IMR-90 (cell line): ENCODE results near the gene ACSF2. TPM values are rescaled to one million over a fixed set of nuclear protein-coding genes. Genes with fewer than 3 reads are reported as not detected.

Source experiments
- ATAC-seq: fragments of 200-7000 bp; cut with Tn5 transposase; 2 replicates; pipeline ENCODE4 v1.9.1; 2020; ENCODE audit warnings: low read depth, mild to moderate bottlenecking, moderate library complexity
- BruUV-seq: library from RNA; stranded (reverse); fragments of 400-500 nt; replicated peaks from 2 replicates; lab custom pipeline; 2021; lab: Mats Ljungman, UMichigan
- CTCF ChIA-PET: fragments of 300-600 bp; formaldehyde crosslinking; extraction: SDS; loops from one replicate; lab custom pipeline; 2021; ENCODE audit warnings: antibody characterized with exemption; lab: Yijun Ruan, JAX
- POLR2A ChIA-PET: fragments of 300-600 bp; sonication (Branson Sonifier 250); formaldehyde crosslinking; loops from one replicate; lab custom pipeline; 2022; ENCODE audit warnings: antibody characterized with exemption; ENCODE audit not compliant: unreplicated experiment; lab: Charles Lee
- DNase-seq: peaks from one replicate; pipeline ENCODE4 v3.0.0; 2013
- H2AFZ ChIP-seq: replicated peaks from 2 replicates; pipeline ENCODE3; 2013; ENCODE audit warnings: low read length, mild to moderate bottlenecking; ENCODE audit not compliant: poor library complexity
- H2AK5ac ChIP-seq: 2 replicates; pipeline ENCODE4 v1.6.1; 2013; ENCODE audit warnings: low read depth, low read length, inconsistent platforms
- H2AK9ac ChIP-seq: replicated peaks from 2 replicates; pipeline ENCODE3; 2013; ENCODE audit warnings: mild to moderate bottlenecking, low read depth, low read length, moderate library complexity; ENCODE audit not compliant: poor library complexity
- H2BK120ac ChIP-seq: 2 replicates; pipeline ENCODE4 v1.6.1; 2013; ENCODE audit warnings: low read depth, low read length, inconsistent platforms
- H2BK15ac ChIP-seq: 3 replicates; pipeline ENCODE4 v1.6.1; 2013; ENCODE audit warnings: low read depth, low read length, inconsistent platforms
- H2BK20ac ChIP-seq: 2 replicates; pipeline ENCODE4 v1.6.1; 2013; ENCODE audit warnings: low read depth, mild to moderate bottlenecking, inconsistent platforms, low read length, moderate library complexity
- H2BK5ac ChIP-seq: 2 replicates; pipeline ENCODE4 v1.6.1; 2013; ENCODE audit warnings: mild to moderate bottlenecking, low read depth, low read length, inconsistent platforms; ENCODE audit not compliant: poor library complexity, severe bottlenecking
- H3K14ac ChIP-seq: replicated peaks from 2 replicates; pipeline ENCODE4 v1.6.1; 2013; ENCODE audit warnings: low read depth, low read length, inconsistent platforms
- H3K18ac ChIP-seq: 2 replicates; pipeline ENCODE4 v1.6.1; 2013; ENCODE audit warnings: low read depth, low read length, control low read depth
- H3K23ac ChIP-seq: 2 replicates; pipeline ENCODE4 v1.6.1; 2013; ENCODE audit warnings: low read depth, low read length, inconsistent platforms
- H3K27ac ChIP-seq: 2 replicates; pipeline ENCODE4 v1.5.1; 2013; ENCODE audit warnings: mild to moderate bottlenecking, control low read depth, low read length; ENCODE audit not compliant: insufficient read depth
- H3K27me3 ChIP-seq: 2 replicates; pipeline ENCODE4 v1.6.1; 2013; ENCODE audit warnings: low read length; ENCODE audit not compliant: control insufficient read depth, insufficient read depth
- H3K36me3 ChIP-seq: 2 replicates; pipeline ENCODE4 v1.6.1; 2013; ENCODE audit warnings: low read length, mixed read lengths; ENCODE audit not compliant: control insufficient read depth, insufficient read depth
- H3K4ac ChIP-seq: 2 replicates; pipeline ENCODE4 v1.6.1; 2013; ENCODE audit warnings: low read depth, low read length, inconsistent platforms
- H3K4me1 ChIP-seq: 2 replicates; pipeline ENCODE4 v1.6.1; 2013; ENCODE audit warnings: low read length, mixed read lengths; ENCODE audit not compliant: control insufficient read depth, insufficient read depth
- H3K4me2 ChIP-seq: 2 replicates; pipeline ENCODE4 v1.6.1; 2013; ENCODE audit warnings: low read depth, mild to moderate bottlenecking, control low read depth, low read length, moderate library complexity
- H3K4me3 ChIP-seq: 2 replicates; pipeline ENCODE4 v1.5.1; 2013; ENCODE audit warnings: low read depth, mild to moderate bottlenecking, control low read depth, low read length, moderate library complexity; ENCODE audit not compliant: insufficient read depth
- H3K56ac ChIP-seq: 2 replicates; pipeline ENCODE4 v1.6.1; 2013; ENCODE audit warnings: low read length, inconsistent platforms; ENCODE audit not compliant: insufficient read depth; ENCODE audit errors: extremely low read depth
- H3K79me1 ChIP-seq, 2 experiments: 2 replicates each; pipeline ENCODE4 v1.6.1; 2013; ENCODE audit warnings: low read length in 2 of 2, inconsistent platforms in 1 of 2, low read depth in 1 of 2
- H3K9ac ChIP-seq: 2 replicates; pipeline ENCODE4 v1.6.1; 2013; ENCODE audit warnings: low read depth, low read length, control low read depth
- H3K9me1 ChIP-seq: 2 replicates; pipeline ENCODE4 v1.6.1; 2013; ENCODE audit warnings: low read length, inconsistent platforms; ENCODE audit not compliant: insufficient read depth
- H3K9me3 ChIP-seq: 2 replicates; pipeline ENCODE4 v1.6.1; 2013; ENCODE audit warnings: low read length; ENCODE audit not compliant: control insufficient read depth, insufficient read depth
- H4K20me1 ChIP-seq: 2 replicates; pipeline ENCODE4 v1.6.1; 2013; ENCODE audit warnings: low read length, inconsistent platforms; ENCODE audit not compliant: insufficient read depth
- H4K5ac ChIP-seq: 2 replicates; pipeline ENCODE4 v1.6.1; 2013; ENCODE audit warnings: mild to moderate bottlenecking, low read depth, low read length, control low read depth
- H4K8ac ChIP-seq, 2 experiments: 2 replicates each; pipeline ENCODE4 v1.6.1; 2013; ENCODE audit warnings: low read depth in 2 of 2, low read length in 2 of 2, control low read depth in 1 of 2, inconsistent platforms in 1 of 2
- H4K91ac ChIP-seq: 2 replicates; pipeline ENCODE4 v1.6.1; 2013; ENCODE audit warnings: low read depth, low read length, inconsistent platforms; ENCODE audit not compliant: insufficient read depth
- BHLHE40 ChIP-seq: fragments of 150-350 bp; IDR thresholded peaks from 2 replicates; pipeline ENCODE4 v1.6.1; 2016; ENCODE audit warnings: mild to moderate bottlenecking, low read depth, low read length
- ELK1 ChIP-seq: fragments of 150-350 bp; IDR thresholded peaks from 2 replicates; pipeline ENCODE4 v1.6.1; 2016; ENCODE audit warnings: low read depth, mild to moderate bottlenecking, low read length, moderate library complexity, borderline replicate concordance
- FOS ChIP-seq: fragments of 150-350 bp; IDR thresholded peaks from 2 replicates; pipeline ENCODE4 v1.6.1; 2016; ENCODE audit warnings: low read depth, low read length
- MAZ ChIP-seq: IDR thresholded peaks from 2 replicates; pipeline ENCODE4 v1.6.1; 2012; ENCODE audit warnings: low read depth, mild to moderate bottlenecking, low read length, improper control_type of control experiment, moderate library complexity, borderline replicate concordance
- NFE2L2 ChIP-seq: fragments of 150-350 bp; IDR thresholded peaks from 2 replicates; pipeline ENCODE4 v1.6.1; 2016; ENCODE audit warnings: low read depth, mild to moderate bottlenecking, low read length
- USF2 ChIP-seq: fragments of 150-350 bp; IDR thresholded peaks from 2 replicates; pipeline ENCODE4 v1.6.1; 2017; ENCODE audit warnings: mild to moderate bottlenecking, antibody characterized with exemption, low read length, low read depth
- WGBS, 2 experiments: methylation state at CpG; one replicate each; pipeline versions ENCODE4 v1.1.5 to v1.1.7; 2013; ENCODE audit warnings: missing lambda C conversion rate in 2 of 2; ENCODE audit not compliant: insufficient read length in 1 of 2; ENCODE audit errors: extremely low coverage in 2 of 2; 5-methylcytosine and 5-hydroxymethylcytosine counted together
- dilution Hi-C: fragments of 300-500 bp; cut with HindIII; formaldehyde crosslinking; loops from one replicate; pipeline ENCODE4 v1.14.3; 2018; ENCODE audit warnings: low sequenced_read_pairs; ENCODE audit not compliant: unreplicated experiment
- in situ Hi-C: fragments of 300-500 bp; cut with MboI; formaldehyde crosslinking; loops from 3 replicates; pipeline ENCODE4 v1.14.3; 2019; ENCODE audit warnings: low sequenced_read_pairs, inconsistent platforms, mixed read lengths
- intact Hi-C: fragments of 100-400 bp; cut with micrococcal nuclease; formaldehyde crosslinking; loops from 2 replicates; pipeline ENCODE4 v1.10.0; 2022
- polyA plus RNA-seq, 3 experiments: library from polyadenylated mRNA; depleted of rRNA; stranded (reverse); fragments of >200 nt; gene quantifications; 2 replicates each; pipeline ENCODE4 v1.2.3, GENCODE V29; 2012; ENCODE audit warnings: low replicate concordance in 1 of 3
- total RNA-seq: library from RNA; depleted of rRNA; stranded (reverse); fragments of >200 nt; gene quantifications from 2 replicates; pipeline ENCODE4 v1.2.3, GENCODE V29; 2012

ACSF2 gene
- total and polyA plus RNA-seq, 2 of the 4 experiments (the other 2 are of a cell fraction): 18.5 to 27.2 TPM

- Histone ChIP-seq H2AK5ac (peak overlapping the region; percentile 41; the same call in 1 of the 2 replicates), H2AFZ (peak overlapping the region; percentile 70), H3K36me3 (no peaks in the 10 kb centered on the region), H2BK120ac (peak overlapping the region; percentile 17; the same call in 1 of the 2 replicates), H2BK20ac (peak overlapping the region; percentile 44; the same call in 1 of the 2 replicates), H2BK5ac (peak overlapping the region; percentile 60), H3K14ac (0 out of 2 replicates have a peak overlapping the region, but pooled peaks have one; percentile 6), H3K4ac (peak overlapping the region; percentile 92; the same call in 1 of the 2 replicates), H4K5ac (no peak overlapping the region), H3K27me3 (no peaks in the 10 kb centered on the region), H3K9me1 (peaks cover 14% of the 10 kb centered on the region), H3K4me3 (no peak overlapping the region), H4K91ac (0 out of 2 replicates have a peak overlapping the region, but pooled peaks have one; percentile 0), H4K20me1 (no peaks in the 10 kb centered on the region), H3K9ac (no peak overlapping the region), H4K8ac (peak overlapping the region in 1 of 2 experiments; percentile 93; a peak in 3 of 4 replicates), H3K56ac (no peak overlapping the region), H2BK15ac (no peak overlapping the region; the same call in 2 of the 3 replicates), H3K27ac (peak overlapping the region; percentile 78; the same call in 1 of the 2 replicates), H3K23ac (no peak overlapping the region), H3K9me3 (no peaks in the 10 kb centered on the region), H3K79me1 (peaks cover 11 to 42% of the 10 kb centered on the region in 2 experiments; a peak in 3 of 4 replicates), H2AK9ac (no peak overlapping the region), H3K4me1 (peaks cover 27% of the 10 kb centered on the region), H3K4me2 (peak overlapping the region; percentile 9; the same call in 1 of the 2 replicates), H3K18ac (peak overlapping the region; percentile 22; the same call in 1 of the 2 replicates)
- ATAC-seq (peak; percentile 48), DNase-seq (peak; percentile 91)
- dilution Hi-C loops: no loop called here
- ChIA-PET CTCF (no interaction called here), POLR2A (no interaction called here)
- no TSS peak for BruUV-seq
- in situ Hi-C loops: no loop called here
- no peak for TF ChIP-seq NFE2L2
- TF ChIP-seq FOS: peak; percentile 52; the same call in 1 of the 2 replicates
- TF ChIP-seq BHLHE40: 0 out of 2 replicates have a peak, but pooled peaks have one; percentile 49
- TF ChIP-seq USF2: peak; percentile 74
- TF ChIP-seq MAZ: peak; percentile 40; the same call in 1 of the 2 replicates
- TF ChIP-seq ELK1: no peak
- no CpG with 5 or more reads among the region's 6 CpGs for WGBS, 2 experiments
- intact Hi-C loops: no loop called here
Observed at GRCh38 chr17:50423553-50424159, 2.4 kb upstream of the ACSF2 start.
